HepG2 (cell line): ENCODE results near the gene KLF11. TPM values are rescaled to one million over a fixed set of nuclear protein-coding genes. Genes with fewer than 3 reads are reported as not detected.

Experiments used
- ATAC-seq: fragments of 200-7000 bp; cut with Tn5 transposase; 3 replicates; pipeline ENCODE4 v1.9.1; 2020; ENCODE audit warnings: mild to moderate bottlenecking, moderate library complexity
- BruUV-seq: library from RNA; stranded (reverse); fragments of 400-500 nt; replicated peaks from 2 replicates; lab custom pipeline; 2021; lab: Mats Ljungman, UMichigan
- CTCF ChIA-PET: fragments of 300-600 bp; formaldehyde crosslinking; extraction: SDS; loops from one replicate; lab custom pipeline; 2021; ENCODE audit warnings: low total read pairs, inconsistent platforms, low intra/inter-chr PET ratio; lab: Yijun Ruan, JAX
- POLR2A ChIA-PET: fragments of 350-600 bp; sonication (Branson Sonifier 250); formaldehyde crosslinking; loops from one replicate; lab custom pipeline; 2020; ENCODE audit warnings: antibody characterized with exemption, inconsistent platforms; lab: Yijun Ruan, JAX
- DNase-seq: peaks from one replicate; pipeline ENCODE4 v3.0.0-alpha.2; 2015; ENCODE audit warnings: low spot score
- FAIRE-seq: peaks from 3 replicates; lab custom pipeline; 2011; peaks lifted over from hg19 to GRCh38; lab: Jason Lieb, UNC
- H2AFZ ChIP-seq: one replicate; pipeline ENCODE4 v1.6.1; 2011; ENCODE audit warnings: low read length, inconsistent platforms
- H3K27ac ChIP-seq: fragments of 300-600 bp; 3 replicates; pipeline ENCODE4 v1.8.0; 2011; ENCODE audit warnings: mixed run types, mild to moderate bottlenecking, mixed read lengths, low read length, inconsistent platforms; ENCODE audit not compliant: insufficient read depth; ENCODE audit errors: extremely low read length
- H3K27me3 ChIP-seq, 2 experiments: fragments of 200-600 bp in 1 of 2; 2 replicates in 1 of 2; 3 replicates in 1 of 2; pipeline versions ENCODE4 v1.6.0 to v1.8.0; 2011; ENCODE audit warnings: low read length in 2 of 2, mild to moderate bottlenecking in 2 of 2, moderate library complexity in 2 of 2, inconsistent platforms in 1 of 2; ENCODE audit not compliant: insufficient read depth in 2 of 2, control insufficient read depth in 1 of 2
- H3K36me3 ChIP-seq, 2 experiments: fragments of 200-600 bp in 1 of 2; replicated peaks in 1 of 2; 2 replicates in 1 of 2; 3 replicates in 1 of 2; pipeline versions ENCODE4 v1.5.1 to v1.8.0; 2011; ENCODE audit warnings: low read length in 2 of 2, inconsistent platforms in 1 of 2; ENCODE audit not compliant: insufficient read depth in 2 of 2, control insufficient read depth in 1 of 2
- H3K4me1 ChIP-seq: 2 replicates; pipeline ENCODE4 v1.5.1; 2012; ENCODE audit warnings: low read length, inconsistent platforms; ENCODE audit not compliant: insufficient read depth
- H3K4me2 ChIP-seq: 2 replicates; pipeline ENCODE4 v1.6.0; 2011; ENCODE audit warnings: low read depth, low read length, inconsistent platforms
- H3K4me3 ChIP-seq, 3 experiments: fragments of 200-600 bp in 1 of 3; sonication (generic), shearing (Covaris generic) in 1 of 3; replicated peaks in 1 of 3; 2 replicates each; pipeline ENCODE4 v1.5.1; 2011 to 2016; ENCODE audit warnings: low read length in 3 of 3, inconsistent platforms in 2 of 3, low read depth in 2 of 3, mild to moderate bottlenecking in 2 of 3, control low read depth in 1 of 3, mixed read lengths in 1 of 3; ENCODE audit not compliant: insufficient read depth in 1 of 3
- H3K79me2 ChIP-seq: one replicate; pipeline ENCODE4 v1.6.1; 2011; ENCODE audit warnings: low read length, inconsistent platforms; ENCODE audit not compliant: insufficient read depth
- H3K9ac ChIP-seq: 2 replicates; pipeline ENCODE4 v1.6.0; 2011; ENCODE audit warnings: mild to moderate bottlenecking, low read depth, low read length, inconsistent platforms; ENCODE audit not compliant: insufficient read depth
- H3K9me3 ChIP-seq: 2 replicates; pipeline ENCODE4 v1.5.1; 2012; ENCODE audit warnings: mild to moderate bottlenecking, low read length
- H4K20me1 ChIP-seq: 2 replicates; pipeline ENCODE4 v1.6.0; 2011; ENCODE audit warnings: inconsistent platforms, mild to moderate bottlenecking, low read length, moderate library complexity; ENCODE audit not compliant: insufficient read depth
- BATF2 ChIP-seq: sonication (generic); formaldehyde crosslinking; IDR thresholded peaks from 2 replicates; pipeline ENCODE4 v1.8.0; 2022; ENCODE audit warnings: mild to moderate bottlenecking, missing genetic modification reagents, moderate library complexity
- CTCF ChIP-seq: sonication (generic); formaldehyde crosslinking; IDR thresholded peaks from 2 replicates; pipeline ENCODE4 v1.5.0; 2020; ENCODE audit warnings: mild to moderate bottlenecking, missing genetic modification reagents, moderate library complexity
- EED ChIP-seq: sonication (generic); formaldehyde crosslinking; IDR thresholded peaks from 2 replicates; pipeline ENCODE4 v1.5.0; 2020; ENCODE audit warnings: mild to moderate bottlenecking, missing genetic modification reagents
- HMGXB3 ChIP-seq: sonication (generic); formaldehyde crosslinking; IDR thresholded peaks from 2 replicates; pipeline ENCODE4 v1.4.0; 2020; ENCODE audit warnings: missing genetic modification reagents, borderline replicate concordance
- IRF2 ChIP-seq: IDR thresholded peaks from 2 replicates; pipeline ENCODE4 v1.6.1; 2018; ENCODE audit warnings: missing genetic modification reagents, missing compliant biosample characterization
- MEIS2 ChIP-seq: sonication (generic); formaldehyde crosslinking; IDR thresholded peaks from 2 replicates; pipeline ENCODE4 v1.9.0; 2021; ENCODE audit warnings: mild to moderate bottlenecking, missing genetic modification reagents
- NFYC ChIP-seq: IDR thresholded peaks from 2 replicates; pipeline ENCODE4 v1.6.1; 2016; ENCODE audit warnings: missing genetic modification reagents, missing compliant biosample characterization
- NPAS2 ChIP-seq: sonication (generic); formaldehyde crosslinking; IDR thresholded peaks from 2 replicates; pipeline ENCODE4 v1.8.0; 2022; ENCODE audit warnings: mild to moderate bottlenecking, missing genetic modification reagents, borderline replicate concordance
- PRDM4 ChIP-seq: sonication (generic); formaldehyde crosslinking; IDR thresholded peaks from 2 replicates; pipeline ENCODE4 v1.9.0; 2021; ENCODE audit warnings: missing genetic modification reagents, borderline replicate concordance
- ZBTB25 ChIP-seq: IDR thresholded peaks from 2 replicates; pipeline ENCODE4 v1.6.1; 2018; ENCODE audit warnings: missing genetic modification reagents
- ZNF484 ChIP-seq: sonication (generic); formaldehyde crosslinking; IDR thresholded peaks from 2 replicates; pipeline ENCODE4 v1.5.1; 2020; ENCODE audit warnings: mild to moderate bottlenecking, low read depth, missing genetic modification reagents, borderline replicate concordance
- ZNF674 ChIP-seq: sonication (generic); formaldehyde crosslinking; IDR thresholded peaks from 2 replicates; pipeline ENCODE4 v1.5.0; 2020; ENCODE audit warnings: low read depth, mild to moderate bottlenecking, missing genetic modification reagents
- WGBS: methylation state at CpG from one replicate; pipeline ENCODE4 v1.1.6; 2017; ENCODE audit warnings: low lambda C conversion rate; 5-methylcytosine and 5-hydroxymethylcytosine counted together
- in situ Hi-C: cut with HindIII; loops from 2 replicates; pipeline ENCODE4 v1.10.0; 2017; ENCODE audit warnings: low pct_unique_long_range_greater_than_20kb; ENCODE audit not compliant: extremely low pct_ligation_motif_present
- intact Hi-C: fragments of 100-400 bp; cut with micrococcal nuclease; formaldehyde crosslinking; loops from one replicate; pipeline ENCODE4 v1.10.0; 2022; ENCODE audit not compliant: unreplicated experiment
- polyA plus RNA-seq, 8 experiments: library from polyadenylated mRNA; depleted of rRNA in 3 of 8; stranded (reverse) in 7 of 8; unstranded in 1 of 8; fragments of >200 nt; fragmentation: Illumina TruSeq in 4 of 8; extraction: Trizol in 4 of 8; gene quantifications; 2 replicates each; pipeline versions ENCODE4 v1.2.1 to v1.2.3, GENCODE V29; 2011 to 2016; ENCODE audit warnings: low read depth in 4 of 8, missing spikeins in 1 of 8, mixed read lengths in 1 of 8; ENCODE audit not compliant: insufficient read depth in 1 of 8
- total RNA-seq, 5 experiments: library from RNA; depleted of rRNA; stranded (reverse); fragments of >200 nt; fragmentation: Illumina TruSeq; extraction: Trizol; gene quantifications; 2 replicates each; pipeline ENCODE4 v1.2.3, GENCODE V29; 2016; ENCODE audit warnings: low read depth in 1 of 5

Gene KLF11
- total and polyA plus RNA-seq, 2 of the 13 experiments (the other 11 are each of a cell fraction or from before 2014, with no cell fraction given): 2.5 to 11.8 TPM

GRCh38 chr2:10039658-10040410, 3.5 kb upstream of the KLF11 start:
- Histone ChIP-seq H2AFZ (no peak overlapping the region), H3K27ac (no peak overlapping the region), H3K79me2 (no peaks in the 10 kb centered on the region), H3K9ac (no peak overlapping the region), H3K4me1 (peaks cover 39% of the 10 kb centered on the region), H3K36me3 (no peaks in the 10 kb centered on the region), H3K27me3 (peaks cover 7 to 63% of the 10 kb centered on the region in 2 experiments), H3K9me3 (no peaks in the 10 kb centered on the region), H3K4me2 (no peak overlapping the region), H3K4me3 (no peak overlapping the region), H4K20me1 (no peaks in the 10 kb centered on the region)
- TF ChIP-seq CTCF (CRISPR knock-in tag) (0 out of 2 replicates have a peak, but pooled peaks have one; percentile 19), MEIS2 (no peak), EED (peak; percentile 49; the same call in 1 of the 2 replicates), ZNF484 (no peak), NPAS2 (CRISPR knock-in tag) (no peak), NFYC (CRISPR knock-in tag) (no peak), ZNF674 (CRISPR knock-in tag) (no peak), PRDM4 (CRISPR knock-in tag) (no peak), ZBTB25 (CRISPR knock-in tag) (no peak), BATF2 (CRISPR knock-in tag) (no peak), HMGXB3 (peak; percentile 79; the same call in 1 of the 2 replicates), IRF2 (CRISPR knock-in tag) (no peak)
- ATAC-seq (peak; percentile 11; the same call in 2 of the 3 replicates), FAIRE-seq (no peak), DNase-seq (no peak)
- in situ Hi-C loops (no loop called here), intact Hi-C loops (no loop called here)
- no TSS peak for BruUV-seq
- CTCF ChIA-PET: no interaction called here
- POLR2A ChIA-PET: no interaction called here
- WGBS: 60% methylated on average over 16 of the region's 16 CpGs
